GM21381 (cell line): ENCODE results near the gene FAM241A.
"Not testable (repeated sequence)": the region's sequence is repeated elsewhere in the genome, so short reads cannot be mapped to it uniquely, and the experiment has no call there.

Experiments
- ATAC-seq: cut with Tn5 transposase; IDR thresholded peaks from one replicate; pipeline ENCODE4 v1.9.1; 2021; ENCODE audit warnings: mild to moderate bottlenecking, moderate library complexity; ENCODE audit not compliant: unreplicated experiment

FAM241A gene

DNA sequence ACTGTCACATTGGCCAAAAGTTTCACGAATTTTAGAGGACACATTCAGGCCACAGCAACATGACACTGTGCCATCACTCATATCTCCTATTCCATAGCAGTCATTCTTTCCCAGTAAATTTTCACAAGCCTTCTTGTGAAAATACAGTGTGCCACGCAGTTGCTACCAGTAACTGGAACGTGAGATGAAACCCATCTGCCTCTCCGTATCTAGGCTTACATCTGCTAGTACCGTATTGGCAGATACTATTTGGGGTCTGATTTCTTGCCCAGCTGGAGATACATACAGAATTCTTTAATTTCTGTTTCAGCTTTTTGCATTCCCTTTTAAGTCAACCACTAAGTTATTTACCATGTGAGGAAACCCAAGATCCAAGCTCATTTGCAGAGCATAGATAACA, 8.7 kb upstream of the FAM241A start:
- no peak for ATAC-seq

DNA sequence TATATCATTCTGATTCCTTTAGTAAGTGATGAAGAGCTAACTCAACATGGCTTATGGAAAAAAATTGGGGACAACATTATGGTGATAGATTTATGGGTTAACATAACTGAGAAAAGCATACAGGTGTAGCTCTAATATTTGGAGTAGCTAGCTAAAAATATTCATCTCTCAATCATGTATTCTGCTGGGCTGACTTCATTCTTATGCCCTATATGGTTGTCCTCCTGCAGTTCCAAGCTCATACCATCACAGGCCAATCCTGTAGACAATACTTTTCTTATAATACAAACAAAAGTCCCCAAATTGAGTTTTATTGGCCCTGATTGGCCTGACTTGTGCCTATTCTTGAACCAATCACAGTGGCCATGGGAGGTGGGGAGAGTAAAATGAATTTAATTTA, 6.7 kb upstream of the FAM241A start:
- no peak for ATAC-seq

DNA sequence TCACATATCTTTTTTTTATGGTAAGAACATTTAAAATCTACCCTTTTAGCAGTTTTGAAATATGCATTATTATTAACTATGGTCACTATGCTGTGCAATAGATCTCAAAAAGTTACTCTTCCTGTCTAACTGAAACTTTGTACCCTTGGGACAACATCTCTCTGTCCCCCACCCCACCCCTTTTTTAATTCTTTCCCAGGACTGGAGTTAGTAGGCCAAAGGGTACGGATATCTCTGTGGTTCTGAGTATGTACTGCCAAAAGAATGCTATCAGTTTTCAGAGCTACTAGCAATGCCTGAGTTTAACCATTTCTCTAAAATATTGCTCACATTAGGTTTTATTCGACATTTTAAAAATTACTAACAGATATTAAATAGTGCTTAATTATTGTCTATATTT, 4.7 kb upstream of the FAM241A start:
- no peak for ATAC-seq

DNA sequence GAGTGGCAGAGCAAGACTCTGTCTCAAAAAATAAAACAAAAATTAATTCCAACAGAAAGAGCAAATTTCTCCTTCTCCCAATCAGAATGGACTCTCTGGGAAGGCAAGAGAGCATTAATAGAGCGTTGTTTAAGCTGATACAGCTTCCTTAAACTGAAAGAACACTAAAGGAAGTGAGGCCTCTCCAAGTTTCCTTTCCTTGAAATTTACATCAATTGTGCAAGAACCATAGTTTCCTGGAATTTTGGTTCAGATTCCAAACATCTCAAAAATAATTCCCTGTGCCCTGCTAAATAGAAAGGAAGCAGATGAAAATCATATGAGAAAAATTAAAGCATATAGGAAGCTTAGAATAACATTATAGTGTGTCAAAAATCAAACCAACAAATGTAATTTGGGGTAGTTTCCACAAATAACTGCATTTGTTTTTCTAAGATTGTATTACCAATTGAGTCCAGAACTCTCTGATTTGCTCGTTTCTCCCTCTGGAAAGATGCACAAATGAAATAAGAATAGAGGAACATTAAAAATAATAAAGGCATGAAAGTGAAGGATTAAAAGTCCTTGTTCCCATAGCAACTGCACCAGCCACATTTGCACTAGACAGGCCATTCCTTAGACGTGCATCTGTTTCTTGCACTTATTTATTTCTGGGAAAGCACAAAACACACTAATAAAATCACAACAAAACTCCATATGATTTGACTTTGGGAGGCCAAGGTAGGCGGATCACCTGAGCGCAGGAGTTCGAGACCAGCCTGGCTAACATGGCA, 3.7 kb upstream of the FAM241A start:
- no peak for ATAC-seq

GRCh38 chr4:112142182-112142581, 3.1 kb upstream of the FAM241A start:
- ATAC-seq: no peak

DNA sequence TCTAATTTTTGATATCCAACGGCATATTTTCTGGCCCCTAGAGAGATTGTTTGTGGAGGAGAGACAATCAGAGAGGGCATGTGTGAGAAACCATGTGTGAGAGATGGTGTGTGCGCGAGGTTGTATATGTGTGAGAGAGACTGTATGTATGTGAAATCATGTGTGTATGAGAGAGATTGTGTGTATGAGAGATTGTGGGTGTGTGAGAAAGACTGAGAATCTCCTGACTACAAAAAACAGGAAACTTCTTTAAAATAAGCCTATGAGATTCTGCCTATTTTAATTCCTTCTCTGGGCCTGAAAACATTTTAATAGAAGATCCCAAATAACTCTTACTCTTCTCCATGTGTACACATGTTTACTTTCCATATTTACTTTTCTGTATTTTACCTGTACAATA, 1.5 kb upstream of the FAM241A start:
- no peak for ATAC-seq

DNA sequence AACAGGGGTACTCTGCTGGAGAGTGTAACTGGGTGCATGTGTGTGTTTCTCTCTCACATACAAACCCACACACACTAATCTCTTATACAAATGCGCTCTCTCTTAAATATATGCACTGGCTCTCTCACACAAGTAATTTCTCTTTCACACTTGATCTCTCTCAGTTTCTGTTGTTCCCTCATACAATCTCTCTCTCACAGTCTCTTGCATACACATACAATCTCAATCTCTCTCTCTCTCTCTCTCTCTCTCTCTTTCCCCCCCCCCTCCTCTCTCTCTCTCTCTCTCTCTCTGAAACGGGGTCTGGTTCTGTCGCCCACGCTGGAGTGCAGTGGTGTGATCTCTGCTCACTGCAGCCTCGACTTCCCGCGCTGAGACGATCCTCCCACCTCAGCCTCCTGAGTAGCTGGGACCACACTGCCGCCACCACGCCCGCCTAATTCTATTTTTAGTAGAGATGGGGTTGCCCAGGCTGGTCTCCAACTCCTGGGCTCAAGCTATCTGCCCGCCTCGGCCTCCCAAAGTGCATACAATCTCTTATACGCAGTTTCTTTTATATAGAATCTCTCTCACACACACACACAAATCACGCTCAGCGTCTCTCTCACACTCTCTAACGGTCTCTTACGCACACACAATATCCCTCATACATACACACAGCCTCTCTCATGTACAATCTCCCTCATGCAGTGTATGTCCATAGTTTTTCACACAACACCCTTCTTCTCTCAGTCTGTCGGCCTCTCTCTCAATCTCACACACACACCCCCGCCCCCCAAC, 518 bp upstream of the FAM241A start:
- ATAC-seq: no peak

GRCh38 chr4:112145790-112146501, 692 bp downstream of the FAM241A start:
- ATAC-seq: peak; percentile 48

DNA sequence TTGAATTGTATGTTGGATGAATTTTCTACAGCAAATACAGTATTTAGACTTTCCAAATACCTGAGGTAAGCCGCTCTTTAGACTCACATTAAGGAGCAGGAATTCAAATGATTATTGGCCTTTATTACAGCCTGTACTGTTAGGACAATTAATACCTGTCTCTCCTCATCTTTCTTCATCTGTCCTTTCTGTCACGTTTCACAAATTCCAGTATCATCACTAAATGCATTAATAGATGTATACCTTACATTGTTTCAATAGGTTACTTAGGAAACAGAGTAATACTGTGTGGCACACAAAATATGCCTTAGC, 1.2 kb downstream of the FAM241A start:
- no peak for ATAC-seq

DNA sequence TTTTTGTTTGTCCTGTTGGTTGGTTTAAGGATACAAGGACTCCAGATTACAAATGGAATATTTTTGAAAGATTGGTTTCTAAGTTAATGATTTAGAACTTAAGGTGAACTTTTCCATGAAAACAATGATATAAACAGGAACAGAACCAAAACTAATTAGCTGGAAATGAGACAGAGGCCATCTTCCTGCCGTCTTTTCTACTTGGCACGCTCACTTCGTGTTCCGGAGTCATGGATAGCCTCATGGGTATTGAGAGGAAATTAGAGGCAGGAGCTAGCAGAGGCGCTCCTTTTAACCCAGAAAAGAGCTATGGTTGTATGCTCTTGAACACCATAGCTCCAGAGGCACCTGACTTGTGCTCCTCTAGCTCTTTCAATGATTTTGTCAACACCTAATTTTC, 2.4 kb downstream of the FAM241A start:
- ATAC-seq: no peak

- no peak for ATAC-seq
These were observed 5.7 kb downstream of the FAM241A start for GRCh38 chr4:112150920-112151319.

- no peak for ATAC-seq
These were observed 7.3 kb downstream of the FAM241A start for GRCh38 chr4:112152521-112152920.

GRCh38 chr4:112153211-112153791, 8.0 kb downstream of the FAM241A start:
- no peak for ATAC-seq

- ATAC-seq: no peak
These were observed 10.9 kb downstream of the FAM241A start for GRCh38 chr4:112156112-112156511.

DNA sequence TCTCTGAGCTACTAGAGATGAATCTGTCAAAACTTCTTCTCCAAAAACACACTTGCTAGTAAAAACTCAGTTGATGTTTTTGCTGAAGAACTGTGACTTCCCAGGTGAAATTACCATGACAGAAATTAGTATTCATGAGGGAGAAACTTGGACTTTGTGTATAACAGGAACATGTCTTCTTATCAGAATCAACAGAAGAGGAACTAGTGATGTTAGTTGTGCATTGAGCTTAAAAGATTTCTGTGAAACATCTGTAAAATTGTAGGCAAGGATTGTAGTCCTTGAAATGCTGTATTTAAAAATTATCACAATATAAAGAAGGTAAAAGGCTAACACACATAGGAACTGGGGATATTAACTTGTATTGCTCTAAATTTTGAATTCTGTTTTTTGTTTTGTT, 11.3 kb downstream of the FAM241A start:
- no peak for ATAC-seq

DNA sequence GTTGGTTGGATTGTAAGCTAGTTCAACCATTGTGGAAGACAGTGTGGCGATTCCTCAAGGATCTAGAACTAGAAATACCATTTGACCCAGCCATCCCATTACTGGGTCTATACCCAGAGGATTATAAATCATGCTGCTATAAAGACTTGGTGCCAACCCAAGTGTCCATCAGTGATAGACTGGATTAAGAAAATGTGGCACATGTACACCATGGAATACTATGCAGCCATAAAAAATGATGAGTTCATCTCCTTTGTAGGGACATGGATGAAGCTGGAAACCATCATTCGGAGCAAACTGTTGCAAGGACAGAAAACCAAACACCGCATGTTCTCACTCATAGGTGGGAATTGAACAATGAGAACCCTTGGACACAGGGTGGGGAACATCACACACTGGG, 18.5 kb downstream of the FAM241A start:
- ATAC-seq: not testable (repeated sequence)

DNA sequence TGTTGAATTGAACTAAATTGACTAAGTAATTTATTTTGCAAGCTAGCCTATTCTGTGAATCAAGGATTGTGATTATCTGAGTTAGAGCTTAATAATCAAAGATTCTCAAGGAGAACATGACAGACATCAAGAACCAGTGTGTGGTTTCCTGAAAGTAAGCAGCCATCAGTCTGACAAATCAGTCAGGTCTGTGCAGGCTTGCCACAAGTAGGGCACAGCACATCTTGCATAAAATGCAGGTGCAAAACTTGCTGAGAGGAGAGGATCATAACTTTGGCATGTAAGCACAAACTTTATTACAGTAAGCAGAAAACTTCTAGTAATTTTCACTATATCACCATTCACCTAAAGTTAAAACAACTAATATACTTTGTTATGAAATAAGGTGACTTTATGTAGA, 22.5 kb downstream of the FAM241A start:
- ATAC-seq: no peak

DNA sequence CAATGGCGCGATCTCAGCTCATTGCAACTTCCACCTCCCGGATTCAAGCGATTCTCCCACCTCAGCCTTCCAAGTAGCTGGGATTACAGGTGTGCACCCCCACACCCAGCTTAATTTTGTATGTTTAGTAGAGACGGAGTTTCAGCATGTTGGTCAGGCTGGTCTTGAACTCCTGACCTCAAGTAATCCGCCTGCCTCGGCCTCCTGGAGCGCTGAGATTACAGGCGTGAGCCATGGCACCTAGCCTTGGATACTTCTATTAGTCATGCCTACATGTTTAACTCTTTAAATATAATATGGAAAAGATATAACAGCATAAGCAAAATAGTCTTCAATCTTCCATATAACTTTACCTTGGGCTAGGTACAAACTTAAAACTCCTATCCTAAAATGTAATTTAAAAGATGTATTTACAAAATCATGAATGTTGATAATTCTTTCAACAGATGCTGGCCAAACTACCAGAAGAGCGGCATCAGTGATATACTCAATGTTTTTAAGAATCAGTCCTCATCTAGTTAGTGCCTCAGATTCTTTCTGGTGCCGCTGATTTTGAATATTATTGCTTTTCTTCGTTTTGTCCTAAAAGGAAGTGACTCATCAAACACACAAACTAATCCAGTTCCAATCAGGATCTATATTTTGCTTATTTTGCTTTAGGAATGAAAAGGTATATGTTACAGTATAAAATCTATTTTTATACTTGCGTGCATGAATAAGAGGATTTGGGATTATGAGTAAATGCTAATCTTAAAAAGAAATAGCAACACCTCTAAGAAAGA, 23.7 kb downstream of the FAM241A start:
- ATAC-seq: no peak

GRCh38 chr4:112170451-112170993, 25.3 kb downstream of the FAM241A start:
- no peak for ATAC-seq

- ATAC-seq: not testable (repeated sequence)
These were observed 26.0 kb downstream of the FAM241A start for GRCh38 chr4:112171051-112171763.
